GM19455 (cell line): ENCODE data around the gene SMPD3.

Experiments
- ATAC-seq: cut with Tn5 transposase; IDR thresholded peaks from one replicate; pipeline ENCODE4 v1.9.1; 2021; ENCODE audit not compliant: unreplicated experiment

SMPD3 gene

DNA sequence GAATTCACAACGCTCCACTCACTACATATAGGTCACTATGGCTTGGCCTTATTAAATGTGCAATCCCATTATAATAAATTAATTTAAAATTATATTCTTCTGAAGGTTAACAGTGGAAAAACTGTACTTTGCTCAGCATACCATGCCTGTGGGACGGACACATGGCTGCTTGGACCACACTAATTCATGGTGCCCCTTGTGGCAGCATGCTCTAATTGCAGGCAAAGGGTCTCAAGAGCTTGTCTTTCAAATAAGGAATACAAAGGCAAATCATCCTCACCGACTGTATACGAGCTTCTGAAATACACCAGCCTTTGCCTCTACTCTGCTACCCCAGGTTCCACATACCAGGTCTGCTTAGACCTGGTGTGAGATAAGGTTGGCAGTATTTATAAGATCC is 11.7 kb downstream of the SMPD3 start:
- ATAC-seq: no peak

- ATAC-seq: no peak
Measured at GRCh38 chr16:68434624-68435210, 13.6 kb downstream of the SMPD3 start.

GRCh38 chr16:68433316-68433715 is 15.0 kb downstream of the SMPD3 start:
- ATAC-seq: no peak

DNA sequence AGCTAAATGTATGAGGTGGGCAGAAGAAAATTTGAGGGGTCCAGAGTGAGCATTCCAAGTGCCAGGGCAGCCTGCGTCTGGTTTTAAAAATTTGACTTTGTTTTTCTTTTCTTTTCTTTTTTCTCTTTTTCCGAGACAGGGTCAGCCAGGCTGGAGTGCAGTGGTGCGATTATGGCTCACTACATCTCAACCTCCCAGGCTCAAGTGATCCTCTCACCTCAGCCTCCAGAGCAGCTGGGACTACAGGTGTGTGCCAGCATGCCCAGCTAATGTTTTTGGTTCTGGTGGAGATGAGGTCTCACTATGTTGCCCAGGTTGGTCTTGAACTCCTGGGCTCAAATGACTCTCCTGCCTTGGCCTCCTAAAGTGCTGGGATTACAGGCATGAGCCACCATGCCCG is 15.6 kb downstream of the SMPD3 start:
- ATAC-seq: no peak

GRCh38 chr16:68429076-68429854 is 19.0 kb downstream of the SMPD3 start:
- no peak for ATAC-seq

DNA sequence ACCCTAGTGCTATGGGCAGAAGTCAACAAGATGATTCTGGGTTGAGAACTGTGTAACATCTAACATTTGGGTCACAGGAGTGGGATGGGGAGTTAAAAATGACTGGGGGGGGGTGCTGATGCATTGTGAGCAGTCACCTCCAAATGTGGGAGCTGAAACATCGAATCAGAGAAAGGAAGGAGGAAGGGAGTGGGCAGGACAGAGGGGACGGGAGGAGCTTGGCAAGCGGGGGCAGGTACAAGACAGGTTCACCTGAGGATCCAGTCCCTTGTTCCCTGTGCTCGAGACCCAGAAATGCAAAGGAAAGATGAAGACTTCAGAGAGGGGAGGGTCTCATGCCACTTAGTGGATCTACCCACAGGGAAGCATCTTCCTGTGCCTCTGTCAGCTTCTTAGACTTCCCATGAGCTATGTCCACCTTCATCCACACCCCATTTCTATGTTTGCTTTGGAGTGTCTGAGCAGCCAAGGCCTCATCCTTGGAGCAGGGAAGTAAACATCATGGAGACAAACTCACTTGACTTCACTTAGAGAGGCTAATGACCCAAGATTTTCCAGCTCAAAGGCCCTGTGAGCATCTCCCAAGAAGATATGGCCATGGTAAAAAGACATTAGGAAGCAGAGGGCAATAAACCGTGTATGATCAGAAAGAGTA is 20.5 kb downstream of the SMPD3 start:
- no peak for ATAC-seq

DNA sequence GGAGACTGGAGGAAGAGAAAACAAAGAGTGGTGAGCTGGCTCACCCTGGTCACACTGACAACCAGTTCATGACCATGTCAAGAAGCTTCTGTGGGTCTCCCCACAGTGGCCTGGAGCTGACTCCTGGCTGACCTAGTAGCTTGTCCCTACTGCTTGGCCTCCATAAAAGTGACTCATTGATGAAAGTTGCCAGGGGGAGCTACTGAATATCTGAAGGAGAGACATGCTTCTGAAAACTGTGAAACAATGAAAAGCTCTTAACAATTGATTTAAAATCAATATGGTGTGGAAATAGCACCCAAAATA is 22.0 kb downstream of the SMPD3 start:
- no peak for ATAC-seq

DNA sequence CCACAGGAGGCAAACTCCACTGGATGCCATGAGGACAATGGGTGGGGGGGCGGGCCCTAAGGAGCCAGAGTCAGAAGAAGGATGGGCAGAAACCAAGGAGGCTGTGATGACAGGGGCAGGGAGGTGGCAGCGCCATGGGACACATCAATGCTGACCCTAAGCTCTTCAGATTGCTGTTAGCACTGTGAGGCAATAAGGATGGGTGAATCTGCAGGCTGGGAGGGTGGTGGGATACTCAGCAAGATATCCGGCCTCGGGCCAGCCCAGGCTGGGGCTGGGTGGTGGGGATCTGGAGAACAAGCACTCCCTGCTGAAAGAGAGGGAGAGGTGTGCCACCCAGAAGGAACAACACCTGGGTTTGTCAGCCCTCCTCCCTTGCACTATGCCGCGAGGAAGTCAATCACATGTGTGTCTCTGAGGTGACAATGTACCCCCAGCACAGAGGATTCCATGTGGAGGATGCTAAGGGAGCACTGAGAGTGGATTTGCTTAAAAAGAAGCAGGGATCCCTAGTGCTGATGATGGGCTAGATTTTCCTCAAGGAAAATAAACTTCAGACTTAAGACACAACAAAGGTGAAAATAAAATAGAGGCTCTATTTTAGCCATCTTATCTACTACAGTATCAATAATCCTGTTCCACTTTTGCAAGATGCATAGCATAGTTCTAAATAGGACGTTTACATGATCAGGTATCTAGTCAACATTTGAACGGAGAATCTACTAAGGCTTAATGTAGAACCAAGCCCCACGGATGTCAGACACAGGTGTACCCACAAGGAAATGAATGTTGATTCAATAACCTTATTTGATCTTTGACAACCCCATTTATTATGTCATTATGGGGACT is 22.6 kb downstream of the SMPD3 start:
- ATAC-seq: no peak

DNA sequence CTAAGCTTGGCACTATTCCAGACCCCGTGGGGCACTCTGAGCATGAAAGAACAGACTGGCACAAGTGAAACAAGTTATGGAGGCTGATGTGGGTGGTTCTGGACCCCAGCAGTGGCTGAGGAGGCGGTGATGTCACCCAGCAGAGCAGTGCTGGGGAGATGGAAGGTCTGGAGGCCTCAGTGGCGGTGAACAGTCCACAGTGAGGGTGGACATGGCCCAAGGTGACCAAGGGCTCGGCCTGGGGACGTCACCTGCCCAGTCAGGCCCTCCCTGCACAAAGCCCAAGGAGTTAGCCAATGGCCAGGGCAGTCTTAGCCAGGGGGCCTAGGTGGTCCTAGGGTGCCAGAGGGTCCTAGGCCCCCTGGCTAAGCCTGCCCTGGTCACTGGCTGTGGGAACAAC is 24.5 kb downstream of the SMPD3 start:
- ATAC-seq: no peak

DNA sequence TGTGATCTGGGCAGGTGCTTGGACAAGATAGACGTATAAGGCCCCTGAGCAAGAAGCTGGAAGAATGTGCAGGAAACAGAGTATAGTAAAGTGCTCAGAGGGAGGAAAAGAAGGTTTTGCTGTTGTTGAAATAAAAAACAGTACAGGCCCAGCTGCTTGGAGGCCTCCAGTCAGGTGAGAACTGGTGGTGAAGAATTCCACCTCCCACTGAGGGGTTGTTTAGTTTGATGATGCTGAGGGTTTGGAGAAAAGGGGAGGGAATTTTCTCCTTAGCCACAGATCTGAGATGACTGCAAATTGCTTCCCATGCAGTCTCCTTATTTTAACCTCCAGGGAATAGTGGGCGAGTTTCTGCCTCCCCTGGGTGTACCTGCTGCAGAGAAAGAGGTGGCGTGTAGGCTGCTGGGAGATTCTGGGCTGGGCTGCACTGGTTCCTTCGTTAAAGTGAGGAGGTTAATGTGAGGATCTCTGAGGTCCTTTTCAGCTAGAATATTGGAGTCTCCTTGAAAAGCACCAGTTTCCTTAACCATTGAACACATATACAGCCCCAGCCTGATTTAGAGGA is 25.8 kb downstream of the SMPD3 start:
- no peak for ATAC-seq

DNA sequence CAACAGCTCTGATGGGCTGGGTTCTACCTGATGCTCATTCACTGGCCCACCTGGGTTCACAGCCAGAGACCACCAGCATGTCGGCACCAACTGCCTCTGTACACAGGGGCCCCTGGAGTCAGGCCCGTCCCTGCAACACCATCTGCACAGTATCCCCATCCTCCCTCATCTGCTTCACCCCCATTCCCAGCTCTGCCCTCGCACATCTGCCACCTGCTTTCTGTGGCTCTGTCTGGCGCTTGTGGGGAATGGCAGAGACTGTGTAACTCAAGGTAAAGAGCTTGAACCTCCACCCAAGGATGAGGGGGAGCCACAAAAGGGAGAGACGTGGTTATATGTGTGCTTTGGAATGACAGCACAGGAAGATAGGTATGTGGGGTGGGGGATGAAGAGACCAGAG is 27.2 kb downstream of the SMPD3 start:
- ATAC-seq: no peak

DNA sequence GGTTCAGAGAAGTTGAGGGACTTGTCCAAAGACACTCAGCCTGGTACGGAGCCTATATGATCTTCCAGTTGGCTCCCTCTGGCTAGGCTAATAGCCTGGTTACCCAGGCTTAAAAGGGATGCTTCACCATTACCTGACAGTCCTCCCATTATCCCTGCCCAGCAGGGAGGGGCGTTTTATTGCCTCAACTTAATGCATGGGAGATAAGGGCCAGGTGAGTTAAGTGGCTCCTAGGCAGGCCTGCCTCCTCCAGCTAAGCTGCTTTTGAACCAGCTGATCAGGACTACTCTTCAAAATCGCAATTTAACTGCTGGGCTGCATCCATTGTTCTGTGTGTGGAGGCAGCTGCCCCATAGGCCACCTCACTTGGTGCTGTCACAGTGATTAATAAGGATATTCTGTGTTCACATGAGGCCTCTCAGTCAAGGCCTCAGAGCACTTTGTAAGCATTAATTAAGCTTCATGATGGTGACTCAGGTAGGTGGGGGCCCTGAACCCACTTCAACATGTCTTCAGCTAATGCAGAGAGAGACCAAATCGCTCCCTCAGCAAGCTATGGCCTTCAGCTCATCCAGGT is 27.9 kb downstream of the SMPD3 start:
- no peak for ATAC-seq

DNA sequence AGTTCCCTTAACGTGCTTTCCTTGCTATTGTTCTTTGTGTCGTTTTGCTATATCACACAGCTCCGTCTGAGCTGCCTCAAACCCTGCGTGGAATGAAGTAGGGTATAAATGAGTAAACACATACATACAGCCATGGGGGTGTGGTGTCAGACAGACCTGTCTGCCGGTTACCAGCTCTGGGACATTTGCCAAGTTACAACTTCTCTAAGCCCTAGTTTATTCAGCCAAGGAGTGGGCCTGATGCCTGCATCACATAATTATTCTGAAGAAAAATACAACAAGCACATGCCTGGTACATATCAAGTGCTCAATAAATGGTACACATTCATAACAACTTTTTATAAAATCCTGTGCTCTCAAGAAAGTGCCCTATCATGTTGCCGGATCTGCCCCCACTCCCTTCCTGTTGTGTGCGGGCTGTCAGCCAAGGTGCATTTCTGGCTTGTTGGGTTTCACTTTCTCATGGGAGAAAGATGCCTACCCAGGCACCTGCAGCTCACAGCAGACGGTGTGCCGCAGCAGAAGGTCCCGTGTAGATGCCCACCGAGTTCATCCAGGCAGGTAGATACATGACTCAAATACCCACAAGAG is 30.5 kb downstream of the SMPD3 start:
- no peak for ATAC-seq

DNA sequence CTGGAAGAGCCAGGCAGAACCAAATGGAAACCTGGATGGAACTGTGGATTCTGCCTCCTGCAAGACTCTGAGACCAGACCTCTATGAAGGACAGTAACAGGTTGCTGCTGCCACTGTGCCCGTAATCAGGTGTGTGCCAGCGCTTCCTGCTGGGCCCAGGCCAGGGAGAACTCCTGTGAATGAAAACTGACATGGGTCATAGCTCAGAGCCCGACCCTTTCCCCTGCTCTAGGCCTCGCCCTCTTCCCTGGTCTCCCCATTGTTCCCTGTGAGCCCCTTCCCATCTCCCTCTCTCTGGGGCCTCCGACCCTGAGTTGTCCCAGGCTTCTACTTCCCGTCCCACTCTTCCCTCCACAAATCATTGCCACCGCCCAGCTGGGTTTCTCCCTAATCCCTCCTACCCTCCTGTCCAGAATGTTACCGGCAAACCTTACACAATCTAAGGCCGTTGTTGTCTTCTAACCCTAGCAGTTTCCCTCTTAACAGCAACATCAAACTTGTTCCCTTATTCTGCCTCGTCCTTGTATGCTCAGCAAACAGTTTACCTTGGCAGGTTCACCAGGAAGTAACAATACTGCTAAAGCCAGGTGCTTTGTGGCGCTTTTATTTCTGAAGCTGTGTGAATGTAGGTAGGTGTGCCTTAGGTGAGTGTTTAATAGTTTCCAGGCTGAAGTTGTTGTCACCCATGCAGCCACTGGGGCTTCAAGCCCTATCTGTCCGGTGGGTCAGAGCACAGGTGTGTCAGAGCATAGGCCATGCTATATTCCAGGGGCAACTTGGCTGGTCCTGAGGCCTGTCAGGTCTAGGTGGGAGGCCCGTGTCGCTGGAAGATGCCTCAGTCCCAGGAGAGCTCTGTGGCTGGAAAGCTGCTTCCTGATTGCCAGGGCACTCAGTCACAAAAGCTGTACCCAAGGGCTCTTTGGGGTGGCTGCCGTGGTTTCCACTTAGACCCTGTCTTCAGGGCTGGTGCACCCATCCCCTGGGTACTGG is 32.0 kb downstream of the SMPD3 start:
- no peak for ATAC-seq

DNA sequence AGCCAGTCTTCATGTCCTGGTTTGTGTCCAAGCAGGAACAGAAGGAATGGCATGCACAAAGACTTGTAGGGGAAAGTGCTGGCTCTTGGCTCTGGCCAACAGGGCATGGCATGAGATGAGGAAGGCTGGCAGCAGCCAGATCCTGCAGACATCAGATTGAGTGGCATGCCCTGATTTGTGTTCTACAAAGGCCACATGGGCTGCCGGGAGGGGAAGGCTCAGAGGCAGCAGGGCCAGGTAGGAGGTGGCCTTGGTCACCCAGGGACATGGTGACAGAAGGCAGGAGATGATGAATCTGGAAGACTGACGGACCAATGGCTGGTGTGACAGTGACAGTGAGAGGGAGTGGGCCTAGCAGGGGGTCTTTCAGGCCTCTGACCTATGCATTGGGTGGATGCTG is 33.7 kb downstream of the SMPD3 start:
- ATAC-seq: no peak

DNA sequence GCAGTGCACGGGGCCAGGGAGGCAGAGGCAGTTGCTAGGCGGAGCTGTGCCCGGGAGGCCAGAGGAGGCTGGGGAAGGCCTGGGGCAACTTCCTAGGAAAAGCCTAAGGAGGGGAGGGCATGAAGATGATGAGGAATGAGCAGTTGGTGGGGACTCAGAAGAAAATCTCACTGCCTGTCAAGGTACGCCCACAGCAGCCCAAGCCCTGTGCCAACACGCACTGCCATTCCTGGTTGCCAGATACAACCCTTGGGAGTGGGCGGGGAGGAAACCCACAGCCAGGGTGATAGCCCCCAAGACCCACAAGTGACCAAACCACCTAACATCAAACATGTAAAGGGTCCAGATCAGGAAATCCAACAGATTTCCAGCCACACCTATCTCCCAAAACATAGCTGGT is 36.2 kb downstream of the SMPD3 start:
- ATAC-seq: no peak

DNA sequence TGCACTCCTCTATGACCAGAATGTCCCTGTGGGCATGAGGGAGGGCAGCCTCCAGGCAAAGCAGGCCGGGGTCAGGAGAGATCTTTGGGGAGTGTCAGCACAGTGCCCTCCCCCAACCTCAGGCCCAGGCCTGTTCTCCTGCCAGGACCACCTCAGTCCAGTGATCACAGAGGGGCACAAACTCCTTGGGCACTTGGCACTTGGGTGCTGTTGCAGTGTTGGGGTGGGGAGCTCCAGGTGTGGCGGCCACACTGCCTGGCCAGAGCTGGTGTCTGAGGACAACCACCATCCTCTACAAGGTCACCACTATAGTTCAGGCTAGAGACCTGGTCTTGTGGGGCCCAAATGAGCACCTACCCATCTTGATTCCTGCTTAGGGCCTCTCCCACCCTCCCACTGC is 37.2 kb downstream of the SMPD3 start:
- ATAC-seq: no peak

GRCh38 chr16:68408967-68409366 is 39.3 kb downstream of the SMPD3 start:
- no peak for ATAC-seq

DNA sequence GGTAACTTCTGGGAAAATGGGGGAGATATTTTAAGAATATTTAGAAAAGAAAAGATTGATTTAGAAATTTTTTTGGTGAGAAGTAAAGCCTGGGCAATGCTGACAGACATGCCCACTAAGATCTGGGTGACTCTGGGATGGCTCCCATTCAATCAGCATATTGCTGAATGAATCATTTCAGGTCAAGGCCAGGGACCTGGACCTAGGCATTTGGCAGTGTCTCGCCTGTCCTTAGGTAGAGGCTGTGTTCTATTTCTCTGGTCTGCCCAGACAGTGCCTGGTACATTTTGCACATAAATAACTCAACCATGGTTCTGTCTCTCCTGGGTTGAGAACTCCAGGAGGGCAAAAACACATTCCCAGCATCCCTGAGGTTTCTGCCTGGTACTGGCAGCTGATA is 39.9 kb downstream of the SMPD3 start:
- ATAC-seq: no peak
